ENCODE measurements around the gene ALKBH2.

The ALKBH2 gene

GRCh38 chr12:109115758-109116610 is 22.7 kb upstream of the ALKBH2 start, which contains the start of gene ACACB:
ACACB (plus strand) TSS chr12:109116587; CDS start chr12:109139406, 22,819 bp downstream.
- in situ Hi-C loops (cut with HindIII; ENCODE audit: low pct_ligation_motif_present, low pct_unique_long_range_greater_than_20kb, low sequenced_read_pairs), result no loop called here
- no peak for DNase-seq

- in situ Hi-C loops (cut with HindIII; ENCODE audit: low pct_ligation_motif_present, low pct_unique_long_range_greater_than_20kb, low sequenced_read_pairs), result no loop called here
- DNase-seq, result no peak
These were observed 22.1 kb upstream of the ALKBH2 start for GRCh38 chr12:109115404-109115757.

- no peak for DNase-seq
- in situ Hi-C loops (cut with HindIII; ENCODE audit: low pct_ligation_motif_present, low pct_unique_long_range_greater_than_20kb, low sequenced_read_pairs), result no loop called here
These were observed 21.4 kb upstream of the ALKBH2 start for GRCh38 chr12:109114644-109115043.

- no peak for DNase-seq
- in situ Hi-C loops (cut with HindIII; ENCODE audit: low pct_ligation_motif_present, low pct_unique_long_range_greater_than_20kb, low sequenced_read_pairs), result no loop called here
These were observed 20.5 kb upstream of the ALKBH2 start for GRCh38 chr12:109113661-109114321.

GRCh38 chr12:109112720-109113465 is 19.6 kb upstream of the ALKBH2 start:
- no peak for DNase-seq
- in situ Hi-C loops (cut with HindIII; ENCODE audit: low pct_ligation_motif_present, low pct_unique_long_range_greater_than_20kb, low sequenced_read_pairs), result no loop called here

GRCh38 chr12:109110988-109111495 is 17.8 kb upstream of the ALKBH2 start:
- in situ Hi-C loops (cut with HindIII; ENCODE audit: low pct_ligation_motif_present, low pct_unique_long_range_greater_than_20kb, low sequenced_read_pairs), result no loop called here
- peak; percentile 89 for DNase-seq

- no peak for DNase-seq
- in situ Hi-C loops (cut with HindIII; ENCODE audit: low pct_ligation_motif_present, low pct_unique_long_range_greater_than_20kb, low sequenced_read_pairs), result no loop called here
These were observed 16.6 kb upstream of the ALKBH2 start for GRCh38 chr12:109109746-109110350.

GRCh38 chr12:109105176-109105575 is 11.9 kb upstream of the ALKBH2 start:
- in situ Hi-C loops (cut with HindIII; ENCODE audit: low pct_ligation_motif_present, low pct_unique_long_range_greater_than_20kb, low sequenced_read_pairs), result no loop called here

GRCh38 chr12:109102491-109102890 is 9.2 kb upstream of the ALKBH2 start:
- in situ Hi-C loops (cut with HindIII; ENCODE audit: low pct_ligation_motif_present, low pct_unique_long_range_greater_than_20kb, low sequenced_read_pairs), result no loop called here
- no peak for DNase-seq

More at GRCh38 chr12:109105176-109105575, 11.9 kb upstream of the ALKBH2 start:
- no peak for DNase-seq

GRCh38 chr12:109100741-109101140 is 7.5 kb upstream of the ALKBH2 start:
- DNase-seq, result no peak
- in situ Hi-C loops (cut with HindIII; ENCODE audit: low pct_ligation_motif_present, low pct_unique_long_range_greater_than_20kb, low sequenced_read_pairs), result no loop called here

GRCh38 chr12:109099431-109100020 is 6.3 kb upstream of the ALKBH2 start:
- in situ Hi-C loops (cut with HindIII; ENCODE audit: low pct_ligation_motif_present, low pct_unique_long_range_greater_than_20kb, low sequenced_read_pairs), result no loop called here
- DNase-seq, result no peak

- in situ Hi-C loops (cut with HindIII; ENCODE audit: low pct_ligation_motif_present, low pct_unique_long_range_greater_than_20kb, low sequenced_read_pairs), result no loop called here
These were observed 5.4 kb upstream of the ALKBH2 start for GRCh38 chr12:109098651-109099050.

GRCh38 chr12:109098183-109098604 is 4.9 kb upstream of the ALKBH2 start:
- in situ Hi-C loops (cut with HindIII; ENCODE audit: low pct_ligation_motif_present, low pct_unique_long_range_greater_than_20kb, low sequenced_read_pairs), result no loop called here
- peak; percentile 67 for DNase-seq

More at GRCh38 chr12:109098651-109099050, 5.4 kb upstream of the ALKBH2 start:
- peak; percentile 23 for DNase-seq

- in situ Hi-C loops (cut with HindIII; ENCODE audit: low pct_ligation_motif_present, low pct_unique_long_range_greater_than_20kb, low sequenced_read_pairs), result no loop called here
- peak; percentile 99 for DNase-seq
These were observed 4.3 kb upstream of the ALKBH2 start, which contains the start of gene UNG for GRCh38 chr12:109097435-109098182. UNG (plus strand) TSS chr12:109097597; CDS start chr12:109097680, 83 bp downstream.

- in situ Hi-C loops (cut with HindIII; ENCODE audit: low pct_ligation_motif_present, low pct_unique_long_range_greater_than_20kb, low sequenced_read_pairs), result no loop called here
- DNase-seq, result no peak
These were observed 3.8 kb upstream of the ALKBH2 start for GRCh38 chr12:109097140-109097434.

GRCh38 chr12:109092497-109093021 is 713 bp downstream of the ALKBH2 start:
- in situ Hi-C loops (cut with HindIII; ENCODE audit: low pct_ligation_motif_present, low pct_unique_long_range_greater_than_20kb, low sequenced_read_pairs), result no loop called here
- DNase-seq, result no peak

- in situ Hi-C loops (cut with HindIII; ENCODE audit: low pct_ligation_motif_present, low pct_unique_long_range_greater_than_20kb, low sequenced_read_pairs), result no loop called here
- DNase-seq, result no peak
These were observed 3.6 kb downstream of the ALKBH2 start for GRCh38 chr12:109089683-109090082.

Data from ACHN (cell line).